AG09309 (cell line): ENCODE measurements around the gene ARFGAP1.
A peak's percentile ranks its signal among the peaks of the same experiment; 100 is the strongest.

Experiments
- DNase-seq: peaks from one replicate; pipeline ENCODE4 v3.0.0-alpha.2; 2010; ENCODE audit warnings: low read depth
- H3K4me3 ChIP-seq: 2 replicates; pipeline ENCODE4 v1.5.1; 2011; ENCODE audit warnings: mild to moderate bottlenecking, low read depth, low read length, moderate library complexity; ENCODE audit not compliant: control insufficient read depth
- CTCF ChIP-seq: IDR thresholded peaks from 2 replicates; pipeline ENCODE4 v1.5.1; 2011; ENCODE audit warnings: mild to moderate bottlenecking, low read depth, low read length, inconsistent platforms; ENCODE audit not compliant: insufficient read depth, control insufficient read depth; ENCODE audit errors: missing control alignments

ARFGAP1 gene

GRCh38 chr20:63226042-63226943 is 46.3 kb upstream of the ARFGAP1 start:
- no peak for DNase-seq
- no peak overlapping the region for H3K4me3 ChIP-seq
- no peak for TF ChIP-seq CTCF

GRCh38 chr20:63227260-63227659 is 45.4 kb upstream of the ARFGAP1 start:
- H3K4me3 ChIP-seq = no peak overlapping the region
- no peak for TF ChIP-seq CTCF

GRCh38 chr20:63228806-63229205 is 43.8 kb upstream of the ARFGAP1 start:
- no peak overlapping the region for H3K4me3 ChIP-seq
- no peak for TF ChIP-seq CTCF
- no peak for DNase-seq

More at GRCh38 chr20:63227260-63227659, 45.4 kb upstream of the ARFGAP1 start:
- no peak for DNase-seq

- H3K4me3 ChIP-seq = no peak overlapping the region
- peak; percentile 57 for TF ChIP-seq CTCF
- no peak for DNase-seq
These were observed 41.8 kb upstream of the ARFGAP1 start for GRCh38 chr20:63230800-63231268.

- no peak for TF ChIP-seq CTCF
- H3K4me3 ChIP-seq = peak overlapping the region; percentile 6
- peak; percentile 65 for DNase-seq
These were observed 40.2 kb upstream of the ARFGAP1 start for GRCh38 chr20:63232235-63233060.

- no peak overlapping the region for H3K4me3 ChIP-seq
- no peak for DNase-seq
- no peak for TF ChIP-seq CTCF
These were observed 39.6 kb upstream of the ARFGAP1 start for GRCh38 chr20:63233061-63233344.
